Measurements from ENCODE around the gene ADPGK. TPM values are rescaled to one million over a fixed set of nuclear protein-coding genes. Genes with fewer than 3 reads are reported as not detected.
A peak's percentile ranks its signal among the peaks of the same experiment; 100 is the strongest.

Gene ADPGK
- 59.7 TPM for polyA plus RNA-seq (2013, experiment 1 of 2)
- 61.8 TPM for polyA plus RNA-seq (2013, experiment 2 of 2)

DNA sequence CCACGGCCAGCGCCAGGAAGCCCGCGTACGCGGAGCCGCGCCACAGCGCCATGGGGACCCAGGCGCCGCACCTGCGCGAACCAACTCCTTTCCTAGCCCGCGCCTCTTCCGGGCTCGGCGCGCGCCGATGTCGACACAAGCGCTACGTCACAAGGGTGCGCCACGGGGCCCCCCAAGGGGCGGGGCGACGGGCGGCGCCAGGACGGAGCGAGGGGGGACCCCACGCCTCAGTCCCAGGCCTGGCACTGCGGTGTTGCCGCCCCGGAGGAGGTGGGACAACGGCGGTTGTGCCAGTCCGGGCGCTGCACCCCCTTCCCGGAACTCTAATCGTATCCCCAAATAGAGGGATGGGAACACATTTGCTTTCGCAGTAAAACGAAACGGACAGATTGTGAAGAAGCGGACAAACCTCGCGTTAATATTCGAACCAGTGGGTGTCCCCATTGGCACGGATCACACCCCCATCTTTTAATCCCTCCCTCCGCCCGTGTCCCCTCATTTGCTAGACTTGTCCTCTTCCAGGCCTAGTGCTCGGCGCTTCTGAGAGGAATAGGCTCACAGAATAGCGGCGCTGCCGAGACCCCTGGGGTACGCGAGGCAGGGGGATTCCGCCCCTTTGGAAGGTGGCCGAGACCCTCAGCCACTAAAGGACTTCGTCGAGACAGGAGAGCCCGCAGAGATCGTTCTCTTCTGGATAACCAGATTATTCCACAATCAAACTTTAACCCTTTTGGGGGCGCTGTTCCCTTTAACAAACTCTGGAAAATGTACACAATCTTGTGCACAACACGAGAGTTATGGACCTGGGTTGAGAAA lies at the start of gene ADPGK:
TSS of gene ADPGK (minus strand) at position 119 of the 816 bp plus-strand sequence. CDS start at position 52, 67 bp downstream.
- H3K9ac ChIP-seq (ENCODE audit: low read length): peak within 1 kb of the TSS; percentile 97
- peak within 1 kb of the TSS in 1 of 2 experiments; percentile 48 for H3K23ac ChIP-seq (ENCODE audit: low read length in 2 of 2)
- H3K4me2 ChIP-seq (ENCODE audit: low read length, poor library complexity, severe bottlenecking): peak within 1 kb of the TSS; percentile 77
- no peak within 1 kb of the TSS for H4K91ac ChIP-seq (ENCODE audit: low read length)
- no peaks in the 10 kb centered on the region for H3K9me3 ChIP-seq (ENCODE audit: control insufficient read depth, low read length)
- H2BK5ac ChIP-seq (ENCODE audit: low read depth, low read length, poor library complexity, severe bottlenecking): peak within 1 kb of the TSS; percentile 58
- H3K27ac ChIP-seq (ENCODE audit: low read length, poor library complexity, severe bottlenecking): peak within 1 kb of the TSS; percentile 89
- H2AK5ac ChIP-seq (ENCODE audit: low read length, severe bottlenecking): peak within 1 kb of the TSS; percentile 83
- under 1% methylated on average over 65 of the region's 68 CpGs for WGBS
- H4K8ac ChIP-seq (ENCODE audit: low read length): peak within 1 kb of the TSS; percentile 89
- H3K36me3 ChIP-seq (ENCODE audit: control insufficient read depth in 1 of 2, insufficient read depth in 2 of 2, low read depth in 1 of 2, low read length in 2 of 2): peaks cover 0 to 14% of the 10 kb centered on the region in 2 experiments
- DNase-seq: peak; percentile 93
- peaks cover 13% of the 10 kb centered on the region for H3K4me1 ChIP-seq (ENCODE audit: control insufficient read depth, insufficient read depth, low read depth, low read length)
- peak within 1 kb of the TSS; percentile 77 to 83 for H3K18ac ChIP-seq (ENCODE audit: low read depth in 1 of 2, low read length in 2 of 2)
- H3K79me1 ChIP-seq (replicated peaks; ENCODE audit: low read length, poor library complexity, severe bottlenecking): peaks cover 5% of the 10 kb centered on the region
- peak within 1 kb of the TSS in 1 of 2 experiments; percentile 82 for H3K14ac ChIP-seq (ENCODE audit: low read length in 2 of 2)
- peak within 1 kb of the TSS; percentile 70 for H2BK15ac ChIP-seq (ENCODE audit: low read depth, poor library complexity, severe bottlenecking)
- peak within 1 kb of the TSS; percentile 89 for H2AFZ ChIP-seq (ENCODE audit: low read depth, low read length)
- no peaks in the 10 kb centered on the region for H3K27me3 ChIP-seq (ENCODE audit: control insufficient read depth in 1 of 2, insufficient read depth in 1 of 2, low read length in 2 of 2)
- no peak within 1 kb of the TSS for H2BK120ac ChIP-seq (ENCODE audit: low read depth, low read length)
- peak within 1 kb of the TSS; percentile 37 to 90 for H3K4ac ChIP-seq (ENCODE audit: low read depth in 1 of 2, low read length in 2 of 2)
- H3K4me3 ChIP-seq (ENCODE audit: insufficient read depth in 1 of 2, low read depth in 1 of 2, low read length in 2 of 2): peak within 1 kb of the TSS; percentile 80 to 97
- peak within 1 kb of the TSS in 1 of 2 experiments; percentile 70 for H2BK12ac ChIP-seq (ENCODE audit: low read length in 2 of 2)

DNA sequence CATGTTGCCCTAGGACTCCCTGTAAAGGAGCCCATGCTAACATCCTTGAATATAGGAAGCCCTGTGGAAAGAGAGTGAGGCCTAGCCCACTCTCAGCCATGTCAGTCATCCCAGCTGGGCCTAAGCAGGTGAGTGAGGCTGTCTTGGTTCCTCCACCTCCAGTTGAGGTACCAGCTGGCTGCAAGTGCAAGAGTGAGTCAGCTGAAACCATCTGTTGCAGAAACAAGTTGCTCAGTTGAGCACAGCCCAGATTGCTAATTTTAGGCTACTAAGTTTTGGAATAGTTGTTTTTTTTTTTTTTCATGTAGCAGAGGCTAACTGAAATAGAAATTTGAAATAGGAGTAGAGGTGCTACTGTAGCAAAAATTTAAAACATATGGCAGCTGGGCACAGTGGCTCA lies 43.7 kb upstream of the ADPGK start:
- no peak overlapping the region for H3K14ac ChIP-seq (ENCODE audit: low read length in 2 of 2)
- H4K8ac ChIP-seq (ENCODE audit: low read length): no peak overlapping the region
- no peak overlapping the region for H2AK5ac ChIP-seq (ENCODE audit: low read length, severe bottlenecking)
- no peak overlapping the region for H4K91ac ChIP-seq (ENCODE audit: low read length)
- H2BK5ac ChIP-seq (ENCODE audit: low read depth, low read length, poor library complexity, severe bottlenecking): no peak overlapping the region
- H2BK12ac ChIP-seq (ENCODE audit: low read length in 2 of 2): no peak overlapping the region
- H3K27ac ChIP-seq (ENCODE audit: low read length, poor library complexity, severe bottlenecking): no peak overlapping the region
- H3K9me3 ChIP-seq (ENCODE audit: control insufficient read depth, low read length): no peaks in the 10 kb centered on the region
- H3K27me3 ChIP-seq (ENCODE audit: control insufficient read depth in 1 of 2, insufficient read depth in 1 of 2, low read length in 2 of 2): peaks cover 5 to 67% of the 10 kb centered on the region in 2 experiments
- no peak overlapping the region for H3K4ac ChIP-seq (ENCODE audit: low read depth in 1 of 2, low read length in 2 of 2)
- no peak overlapping the region for H2BK120ac ChIP-seq (ENCODE audit: low read depth, low read length)
- DNase-seq: no peak
- no peak overlapping the region for H3K4me3 ChIP-seq (ENCODE audit: insufficient read depth in 1 of 2, low read depth in 1 of 2, low read length in 2 of 2)
- no peak overlapping the region for H3K18ac ChIP-seq (ENCODE audit: low read depth in 1 of 2, low read length in 2 of 2)
- H3K79me1 ChIP-seq (replicated peaks; ENCODE audit: low read length, poor library complexity, severe bottlenecking): no peaks in the 10 kb centered on the region
- no peaks in the 10 kb centered on the region for H3K4me1 ChIP-seq (ENCODE audit: control insufficient read depth, insufficient read depth, low read depth, low read length)
- H3K36me3 ChIP-seq (ENCODE audit: control insufficient read depth in 1 of 2, insufficient read depth in 2 of 2, low read depth in 1 of 2, low read length in 2 of 2): no peaks in the 10 kb centered on the region
- no peak overlapping the region for H2AFZ ChIP-seq (ENCODE audit: low read depth, low read length)
- no peak overlapping the region for H3K23ac ChIP-seq (ENCODE audit: low read length in 2 of 2)
- no peak overlapping the region for H2BK15ac ChIP-seq (ENCODE audit: low read depth, poor library complexity, severe bottlenecking)
- H3K9ac ChIP-seq (ENCODE audit: low read length): no peak overlapping the region
- H3K4me2 ChIP-seq (ENCODE audit: low read length, poor library complexity, severe bottlenecking): no peak overlapping the region

DNA sequence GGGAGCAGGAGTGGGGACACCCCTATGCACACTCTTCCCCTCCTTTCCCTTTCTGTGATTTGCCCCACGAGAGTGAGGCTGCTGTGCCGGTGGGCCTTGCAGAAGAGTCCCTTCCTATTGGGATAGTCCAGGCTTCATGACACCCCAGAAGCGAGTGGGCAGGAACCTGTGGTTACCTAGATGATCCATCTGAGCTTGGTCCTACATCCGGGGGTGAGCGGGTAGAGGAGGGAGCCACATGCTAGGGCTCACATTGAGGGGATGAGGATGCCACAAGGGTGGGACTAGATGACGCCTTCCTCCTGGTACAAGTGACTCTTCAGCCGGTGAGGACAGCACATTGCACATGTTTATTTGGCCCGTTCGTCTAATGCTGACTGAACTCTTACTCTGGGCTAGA lies 43.1 kb upstream of the ADPGK start:
- no peaks in the 10 kb centered on the region for H3K36me3 ChIP-seq (ENCODE audit: control insufficient read depth in 1 of 2, insufficient read depth in 2 of 2, low read depth in 1 of 2, low read length in 2 of 2)
- H4K8ac ChIP-seq (ENCODE audit: low read length): no peak overlapping the region
- H4K91ac ChIP-seq (ENCODE audit: low read length): no peak overlapping the region
- H3K9ac ChIP-seq (ENCODE audit: low read length): no peak overlapping the region
- no peak overlapping the region for H2BK15ac ChIP-seq (ENCODE audit: low read depth, poor library complexity, severe bottlenecking)
- no peaks in the 10 kb centered on the region for H3K79me1 ChIP-seq (replicated peaks; ENCODE audit: low read length, poor library complexity, severe bottlenecking)
- peaks cover 5 to 67% of the 10 kb centered on the region in 2 experiments for H3K27me3 ChIP-seq (ENCODE audit: control insufficient read depth in 1 of 2, insufficient read depth in 1 of 2, low read length in 2 of 2)
- H3K4ac ChIP-seq (ENCODE audit: low read depth in 1 of 2, low read length in 2 of 2): no peak overlapping the region
- no peak overlapping the region for H2BK12ac ChIP-seq (ENCODE audit: low read length in 2 of 2)
- H3K9me3 ChIP-seq (ENCODE audit: control insufficient read depth, low read length): no peaks in the 10 kb centered on the region
- 93% methylated on average over 9 of the region's 9 CpGs for WGBS
- no peak overlapping the region for H3K4me2 ChIP-seq (ENCODE audit: low read length, poor library complexity, severe bottlenecking)
- no peak for DNase-seq
- no peak overlapping the region for H2BK120ac ChIP-seq (ENCODE audit: low read depth, low read length)
- H3K4me1 ChIP-seq (ENCODE audit: control insufficient read depth, insufficient read depth, low read depth, low read length): no peaks in the 10 kb centered on the region
- H3K4me3 ChIP-seq (ENCODE audit: insufficient read depth in 1 of 2, low read depth in 1 of 2, low read length in 2 of 2): no peak overlapping the region
- no peak overlapping the region for H3K27ac ChIP-seq (ENCODE audit: low read length, poor library complexity, severe bottlenecking)
- no peak overlapping the region for H2BK5ac ChIP-seq (ENCODE audit: low read depth, low read length, poor library complexity, severe bottlenecking)
- peak overlapping the region in 1 of 2 experiments; percentile 11 for H3K14ac ChIP-seq (ENCODE audit: low read length in 2 of 2)
- H2AK5ac ChIP-seq (ENCODE audit: low read length, severe bottlenecking): no peak overlapping the region
- H2AFZ ChIP-seq (ENCODE audit: low read depth, low read length): no peak overlapping the region
- H3K23ac ChIP-seq (ENCODE audit: low read length in 2 of 2): no peak overlapping the region
- no peak overlapping the region for H3K18ac ChIP-seq (ENCODE audit: low read depth in 1 of 2, low read length in 2 of 2)

DNA sequence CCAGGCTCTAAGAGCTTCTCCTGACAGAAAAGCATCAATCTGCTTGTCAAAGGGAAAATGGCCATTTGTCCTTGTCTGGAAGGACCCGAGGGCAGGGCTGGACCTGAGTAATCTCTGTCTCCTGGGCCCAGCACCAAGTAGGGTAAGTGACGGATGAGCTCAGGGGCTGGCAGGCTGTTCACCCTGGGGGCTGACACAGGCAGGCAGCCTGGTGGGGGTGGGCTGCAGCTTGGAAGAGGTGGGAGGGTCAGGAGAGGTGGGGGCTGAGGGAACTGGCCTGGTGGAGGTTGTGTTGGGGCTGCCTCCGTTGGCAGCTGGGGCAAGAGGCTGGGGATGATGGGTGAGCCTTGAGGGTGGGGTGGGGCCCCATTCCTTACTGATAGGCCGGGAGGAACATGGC lies 42.3 kb upstream of the ADPGK start:
- Histone ChIP-seq H3K4ac (ENCODE audit: low read depth in 1 of 2, low read length in 2 of 2) (no peak overlapping the region), H3K36me3 (ENCODE audit: control insufficient read depth in 1 of 2, insufficient read depth in 2 of 2, low read depth in 1 of 2, low read length in 2 of 2) (no peaks in the 10 kb centered on the region), H2AFZ (ENCODE audit: low read depth, low read length) (no peak overlapping the region), H3K27ac (ENCODE audit: low read length, poor library complexity, severe bottlenecking) (no peak overlapping the region), H2BK15ac (ENCODE audit: low read depth, poor library complexity, severe bottlenecking) (no peak overlapping the region), H3K4me2 (ENCODE audit: low read length, poor library complexity, severe bottlenecking) (no peak overlapping the region), H4K8ac (ENCODE audit: low read length) (no peak overlapping the region), H3K23ac (ENCODE audit: low read length in 2 of 2) (no peak overlapping the region), H3K9ac (ENCODE audit: low read length) (no peak overlapping the region), H3K18ac (ENCODE audit: low read depth in 1 of 2, low read length in 2 of 2) (no peak overlapping the region), H3K9me3 (ENCODE audit: control insufficient read depth, low read length) (no peaks in the 10 kb centered on the region), H2AK5ac (ENCODE audit: low read length, severe bottlenecking) (no peak overlapping the region), H3K27me3 (ENCODE audit: control insufficient read depth in 1 of 2, insufficient read depth in 1 of 2, low read length in 2 of 2) (peaks cover 5 to 66% of the 10 kb centered on the region in 2 experiments), H3K4me1 (ENCODE audit: control insufficient read depth, insufficient read depth, low read depth, low read length) (no peaks in the 10 kb centered on the region), H2BK12ac (ENCODE audit: low read length in 2 of 2) (no peak overlapping the region), H3K14ac (ENCODE audit: low read length in 2 of 2) (no peak overlapping the region), H2BK5ac (ENCODE audit: low read depth, low read length, poor library complexity, severe bottlenecking) (no peak overlapping the region), H4K91ac (ENCODE audit: low read length) (no peak overlapping the region), H2BK120ac (ENCODE audit: low read depth, low read length) (no peak overlapping the region), H3K4me3 (ENCODE audit: insufficient read depth in 1 of 2, low read depth in 1 of 2, low read length in 2 of 2) (no peak overlapping the region), H3K79me1 (replicated peaks; ENCODE audit: low read length, poor library complexity, severe bottlenecking) (no peaks in the 10 kb centered on the region)
- 43% methylated on average over 2 of the region's 4 CpGs for WGBS
- DNase-seq: no peak
